IPS-NIHi11 (cell line): Measurements from ENCODE around the gene SLC16A2.
A peak's percentile ranks its signal among the peaks of the same experiment; 100 is the strongest.
"Not testable (repeated sequence)": the region's sequence is repeated elsewhere in the genome, so short reads cannot be mapped to it uniquely, and the experiment has no call there.

Source experiments
- DNase-seq: peaks from one replicate; pipeline ENCODE4 v3.0.0; 2012; ENCODE audit warnings: mixed read lengths, low spot score

SLC16A2 gene

DNA sequence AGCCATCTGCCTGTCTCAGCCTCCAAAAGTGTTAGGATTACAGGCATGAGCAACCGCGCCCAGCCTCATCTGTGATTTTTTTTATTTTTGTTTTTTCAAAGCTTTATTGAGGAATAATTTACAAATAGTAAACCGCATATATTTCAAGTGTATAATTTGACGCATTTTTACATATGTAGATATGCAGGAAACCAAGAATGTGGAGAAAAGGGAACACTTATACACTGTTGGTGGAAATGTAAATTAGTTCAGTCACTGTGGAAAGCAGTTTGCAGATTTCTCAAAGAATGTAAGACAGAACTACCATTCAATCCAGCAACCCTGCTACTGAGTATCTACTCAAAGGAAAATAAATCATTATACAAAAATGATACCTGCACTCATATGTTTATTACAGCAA is 85.9 kb downstream of the SLC16A2 start:
- DNase-seq, result no peak

DNA sequence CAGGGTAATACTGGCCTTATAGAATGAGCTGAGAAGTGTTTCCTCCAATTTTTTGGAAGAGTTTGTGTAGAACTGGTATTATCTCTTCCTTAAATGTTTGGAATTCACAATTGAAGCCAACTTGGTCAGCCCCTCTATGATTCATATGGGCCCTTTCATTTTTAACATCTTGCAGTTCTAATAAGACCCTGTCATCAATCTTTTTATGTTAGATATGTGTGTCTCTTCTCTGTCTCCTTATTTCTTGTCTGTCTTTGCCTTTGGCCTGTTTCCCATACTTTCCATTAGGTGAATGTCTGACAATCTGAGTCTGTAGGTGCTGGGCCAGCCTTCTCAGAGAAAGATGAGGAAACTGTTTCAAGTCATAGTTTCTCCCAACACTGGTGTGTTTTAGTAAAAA is 88.7 kb downstream of the SLC16A2 start:
- DNase-seq, result no peak

DNA sequence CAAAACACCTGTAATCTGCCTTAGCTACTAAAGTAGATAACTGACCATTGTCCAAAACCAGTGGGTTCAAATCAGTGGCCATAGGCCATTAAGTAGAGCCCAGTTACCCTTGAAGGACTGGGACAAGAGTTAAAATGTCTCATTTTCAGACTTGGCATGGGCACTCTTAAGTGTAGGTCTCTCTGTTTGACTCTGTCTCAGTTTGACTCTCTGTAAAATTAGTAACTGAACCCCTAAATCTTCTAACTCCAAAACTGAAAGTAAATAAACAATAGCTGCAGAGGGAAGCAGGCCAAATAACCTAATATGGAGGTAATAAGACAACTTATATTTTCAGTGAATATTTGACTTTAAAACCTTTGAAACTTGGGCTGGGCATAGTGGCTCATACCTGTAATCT is 89.1 kb downstream of the SLC16A2 start:
- DNase-seq, result no peak

DNA sequence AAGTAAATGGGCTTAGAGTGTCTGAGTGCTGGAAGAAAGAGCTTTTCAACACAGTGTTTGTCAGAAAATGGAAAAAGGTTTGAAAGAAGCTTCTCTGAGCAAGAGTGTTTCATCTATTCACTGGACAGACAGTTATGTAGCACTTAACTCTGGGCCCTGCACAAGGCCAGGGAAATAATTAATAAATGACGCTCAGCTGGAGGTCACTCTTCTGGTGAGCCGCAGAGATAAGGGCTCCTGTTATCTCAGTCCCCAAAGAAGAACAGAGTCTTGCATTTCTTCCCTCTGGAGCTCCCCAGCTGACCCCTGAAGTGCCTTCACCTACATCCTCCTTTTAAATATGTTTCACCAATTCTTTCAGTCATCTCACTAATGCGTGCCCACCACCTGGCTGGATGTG is 90.4 kb downstream of the SLC16A2 start:
- DNase-seq, result no peak

DNA sequence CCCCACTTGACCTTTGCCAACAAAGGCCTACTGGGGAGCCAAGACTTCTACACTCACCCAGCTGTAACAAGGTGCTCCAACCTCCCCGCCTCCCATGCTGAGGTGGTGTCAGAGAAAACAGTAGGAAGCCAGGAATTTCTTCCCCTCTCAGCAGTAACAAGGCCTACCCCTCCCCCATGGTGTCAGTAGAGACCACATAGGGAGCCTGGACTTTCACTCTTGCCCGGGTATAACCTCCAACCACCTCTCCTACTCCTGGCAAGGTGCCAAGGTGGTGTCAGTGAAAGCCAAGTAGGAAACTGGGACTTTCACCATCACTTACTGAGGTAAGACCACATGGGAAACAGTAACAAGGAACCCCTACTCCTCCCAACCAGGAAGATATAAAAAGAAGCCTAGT is 93.1 kb downstream of the SLC16A2 start:
- DNase-seq, result peak; percentile 10

DNA sequence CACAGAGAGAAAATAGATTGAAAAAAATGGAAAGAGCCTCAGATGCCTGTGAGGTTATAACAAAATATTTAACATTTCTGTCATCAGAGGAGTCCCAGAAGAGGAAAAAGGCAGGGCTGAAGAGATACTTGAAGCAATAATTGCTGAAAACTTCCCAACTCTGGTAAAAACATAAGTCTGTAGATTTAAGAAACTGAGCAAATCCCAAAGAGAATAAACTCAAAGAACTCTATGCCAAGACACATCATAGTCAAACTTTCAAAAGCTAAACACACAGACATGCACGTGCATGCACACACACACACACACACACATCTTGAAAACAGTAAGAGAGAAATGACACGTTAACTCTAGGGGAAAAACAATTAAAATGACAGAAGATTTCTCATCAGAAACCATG is 94.1 kb downstream of the SLC16A2 start:
- no peak for DNase-seq

DNA sequence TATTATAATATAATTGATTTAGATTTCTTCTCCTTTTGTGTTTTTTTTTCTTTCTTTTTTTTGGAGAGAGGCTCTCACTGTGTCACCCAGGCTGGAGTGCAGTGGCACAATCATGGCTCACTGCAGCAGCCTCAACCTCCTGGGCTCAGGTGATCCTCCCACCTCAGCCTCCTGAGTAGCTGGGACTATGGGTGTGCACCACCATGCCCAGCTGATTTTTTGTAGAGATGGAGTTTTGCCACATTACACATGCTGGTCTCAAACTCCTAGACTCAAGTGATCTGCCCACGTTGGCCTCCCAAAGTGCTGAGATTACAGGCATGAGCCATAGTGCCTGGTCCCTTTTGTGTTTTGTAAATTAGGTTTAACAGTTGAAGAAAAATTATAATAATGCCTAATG is 94.7 kb downstream of the SLC16A2 start:
- DNase-seq, result not testable (repeated sequence)

DNA sequence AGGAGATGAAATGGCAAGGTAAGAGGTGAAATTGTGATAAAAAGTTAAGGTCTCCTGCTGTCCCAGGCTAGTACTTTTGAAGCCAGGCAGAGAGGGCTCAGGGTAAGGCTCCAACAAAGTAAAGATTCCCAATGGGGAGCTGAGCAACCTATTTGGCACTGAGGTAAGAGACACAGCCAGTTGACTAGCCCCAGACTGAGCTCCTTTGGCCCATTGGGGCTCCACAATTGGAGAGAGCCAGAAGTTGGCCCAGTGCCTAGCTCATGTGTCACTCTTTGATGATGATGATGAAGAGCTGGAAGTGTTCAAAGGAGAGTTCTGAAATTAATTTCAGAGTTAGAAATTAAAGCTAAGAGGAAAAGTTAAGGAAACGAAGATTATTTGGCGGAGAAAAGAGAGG is 98.6 kb downstream of the SLC16A2 start:
- no peak for DNase-seq

DNA sequence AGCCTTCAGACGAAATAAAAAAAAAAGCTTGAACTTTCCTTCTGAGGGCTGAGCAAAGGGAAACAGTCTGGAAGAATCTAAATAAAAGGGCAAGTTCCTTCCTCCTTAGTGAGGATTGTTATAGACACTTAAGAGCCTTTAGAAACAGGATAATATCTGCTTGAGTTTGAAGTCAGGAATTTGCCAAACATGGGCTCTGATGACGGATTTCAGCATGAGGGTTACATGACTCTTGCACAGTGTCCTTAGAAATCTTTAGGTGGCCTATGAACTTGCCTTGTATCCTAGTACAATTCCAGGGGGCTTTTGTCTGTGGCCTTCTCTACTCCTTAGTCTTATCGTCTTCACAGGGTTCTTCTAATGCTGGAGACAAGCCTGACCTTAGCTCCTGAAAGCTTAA is 99.0 kb downstream of the SLC16A2 start:
- DNase-seq, result no peak

DNA sequence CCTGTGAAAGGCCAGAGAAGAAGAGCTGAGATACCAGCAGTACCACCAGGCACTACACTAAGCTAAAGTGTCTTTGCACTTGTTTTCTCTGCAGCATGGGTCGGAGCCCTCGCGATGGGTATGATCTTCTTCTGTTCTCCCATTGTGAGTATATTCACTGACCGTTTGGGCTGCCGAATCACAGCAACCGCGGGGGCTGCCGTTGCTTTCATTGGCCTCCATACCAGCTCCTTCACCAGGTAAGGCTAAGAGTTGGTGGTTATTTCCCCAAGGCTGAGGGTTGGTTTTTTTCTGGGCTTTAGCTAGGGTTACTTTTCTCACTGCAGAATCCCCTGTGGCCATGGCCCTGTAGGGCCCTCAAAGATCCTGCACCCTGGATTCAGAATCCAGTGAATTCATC is 99.6 kb downstream of the SLC16A2 start:
- no peak for DNase-seq

DNA sequence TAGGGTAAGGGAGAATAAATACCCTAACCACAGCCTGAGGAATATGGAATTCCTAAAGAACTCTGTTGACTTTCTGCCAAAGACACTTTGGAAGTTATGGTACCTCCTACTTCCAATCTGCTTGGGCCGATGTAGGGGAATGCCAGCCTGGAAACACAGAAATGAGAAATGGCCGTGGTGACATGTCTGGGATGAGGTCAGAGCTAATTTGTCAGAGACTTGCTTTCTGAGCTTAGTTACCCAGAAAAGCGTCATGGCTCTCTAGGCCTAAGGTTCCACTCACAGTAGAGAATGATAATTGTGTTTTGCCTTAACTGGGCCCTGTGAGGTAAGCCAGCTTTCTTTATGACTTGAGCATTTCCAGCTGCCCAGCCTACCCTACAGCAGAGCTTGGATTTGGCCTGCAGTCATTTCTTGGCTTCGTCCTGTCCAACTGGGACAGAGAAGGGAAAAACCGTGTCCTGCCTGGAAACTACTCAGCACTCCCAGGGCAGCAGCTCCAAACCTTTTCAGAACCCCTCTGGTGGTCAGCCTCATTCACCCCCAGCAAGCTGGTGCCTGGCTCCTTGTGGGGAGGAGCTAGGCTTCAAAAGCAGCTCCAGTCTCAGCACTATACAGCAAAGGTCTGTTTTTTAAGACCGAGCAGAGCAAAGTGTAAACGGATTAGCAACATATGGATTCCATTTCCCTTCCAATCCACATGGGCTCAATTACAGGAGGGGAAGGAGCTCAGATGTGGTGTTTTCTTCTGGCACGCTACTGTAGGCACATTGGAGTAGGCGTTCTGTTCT is 100.9 kb downstream of the SLC16A2 start:
- DNase-seq, result no peak

DNA sequence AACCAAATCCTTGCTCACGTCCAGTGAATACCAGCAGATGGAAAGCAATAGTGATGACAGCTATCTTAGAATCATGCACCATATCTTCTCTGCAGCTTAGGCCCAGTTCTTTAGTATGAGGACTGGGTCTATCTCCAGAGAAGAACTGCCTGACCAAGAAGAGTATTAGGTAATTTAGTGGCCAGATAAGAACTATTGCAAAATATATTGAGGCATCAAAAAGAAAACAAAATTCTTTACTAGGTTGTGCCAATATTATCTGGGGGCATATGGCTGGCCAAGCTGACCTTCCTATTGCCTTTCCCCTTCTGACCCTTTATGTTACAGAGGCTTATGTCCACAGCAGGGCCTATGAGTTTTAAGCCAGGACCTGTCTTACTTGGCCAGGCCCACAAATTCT is 101.9 kb downstream of the SLC16A2 start:
- DNase-seq, result no peak

DNA sequence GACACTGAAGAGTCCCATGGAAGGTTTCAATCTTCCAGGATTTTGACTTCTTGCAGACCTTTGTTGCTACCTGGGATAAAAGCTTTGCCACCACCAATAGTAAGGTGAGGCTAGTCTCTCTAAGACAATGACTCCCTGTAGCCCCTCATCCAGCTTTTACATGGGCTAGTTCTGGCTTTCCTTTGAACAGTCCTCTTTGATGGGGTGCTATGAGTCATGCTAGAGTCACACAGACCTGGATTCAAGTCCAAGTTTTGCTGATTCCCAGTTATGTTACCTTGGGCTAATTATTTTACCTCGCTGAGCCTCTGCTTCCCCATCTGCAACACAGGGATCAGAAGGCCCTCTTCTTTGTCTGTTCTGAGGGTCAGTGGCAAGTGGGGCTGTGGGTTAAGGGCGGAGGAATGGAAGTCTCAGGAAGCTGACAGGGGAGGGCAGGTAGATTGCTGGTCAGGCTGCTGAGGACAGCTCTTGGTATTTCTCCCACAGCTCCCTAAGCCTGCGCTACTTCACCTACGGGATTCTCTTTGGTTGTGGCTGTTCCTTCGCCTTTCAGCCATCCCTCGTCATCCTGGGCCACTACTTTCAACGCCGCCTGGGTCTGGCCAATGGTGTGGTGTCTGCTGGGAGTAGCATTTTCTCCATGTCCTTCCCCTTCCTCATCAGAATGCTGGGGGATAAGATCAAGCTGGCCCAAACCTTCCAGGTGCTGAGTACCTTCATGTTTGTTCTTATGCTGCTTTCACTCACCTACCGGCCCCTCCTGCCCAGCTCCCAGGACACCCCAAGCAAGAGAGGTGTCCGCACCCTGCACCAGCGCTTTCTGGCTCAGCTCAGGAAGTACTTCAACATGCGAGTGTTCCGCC is 102.8 kb downstream of the SLC16A2 start:
- DNase-seq, result no peak

DNA sequence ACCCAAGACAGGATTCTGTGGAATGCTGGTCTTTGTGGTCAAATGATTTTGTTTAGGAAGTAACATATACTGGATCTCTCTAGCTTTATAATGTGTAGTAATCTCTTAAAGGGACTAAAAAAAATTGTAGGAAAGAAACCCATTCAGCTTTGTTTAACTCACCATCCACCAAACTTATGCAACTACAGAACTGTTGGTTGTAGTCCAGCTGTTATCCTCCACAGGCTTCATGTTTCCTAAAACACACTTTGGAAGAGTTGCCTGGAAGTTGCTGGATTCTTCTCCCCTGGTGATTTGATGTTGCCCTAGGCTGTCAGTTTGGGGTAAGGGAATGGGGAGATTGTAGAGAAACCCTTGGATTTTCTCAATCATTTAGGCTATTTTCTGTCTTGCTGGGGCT is 103.8 kb downstream of the SLC16A2 start:
- no peak for DNase-seq

DNA sequence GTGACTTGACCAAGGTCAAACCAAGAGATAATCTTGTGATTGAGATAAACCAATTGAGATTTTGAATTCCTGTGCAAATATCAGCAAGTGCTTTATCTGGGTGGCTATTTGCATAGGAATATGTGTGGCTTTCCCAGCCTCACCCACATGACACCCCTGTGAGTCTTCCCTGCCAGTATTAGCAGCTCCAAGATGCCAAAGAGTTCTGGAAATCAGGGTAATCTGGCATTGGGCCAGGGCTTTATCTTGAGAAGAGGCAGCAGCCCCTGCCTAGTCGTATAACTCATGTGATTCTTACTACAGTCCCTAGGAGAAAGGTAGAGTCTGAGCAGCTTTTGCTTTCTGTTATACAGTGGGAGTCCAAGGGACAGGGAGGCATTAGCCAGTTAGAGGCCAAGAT is 105.5 kb downstream of the SLC16A2 start:
- DNase-seq, result no peak

DNA sequence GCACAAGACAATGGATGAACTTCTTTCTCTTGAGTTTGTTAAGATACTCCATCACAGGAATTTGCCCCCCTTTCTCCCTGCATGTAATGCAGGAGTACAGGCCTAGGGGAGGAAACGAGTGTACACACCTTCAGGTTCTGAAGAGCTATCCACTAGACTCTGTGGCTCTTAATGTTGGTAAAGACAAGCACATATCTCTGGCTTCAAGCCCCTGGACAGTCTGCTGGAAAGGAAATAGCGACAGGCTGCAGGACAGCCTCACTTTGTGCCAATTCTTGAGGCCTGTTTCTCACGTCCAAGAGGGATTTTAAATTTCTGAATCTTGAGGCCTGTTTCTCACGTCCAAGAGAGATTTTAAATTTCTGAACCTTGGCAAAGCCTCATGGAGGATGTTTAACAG is 106.1 kb downstream of the SLC16A2 start:
- no peak for DNase-seq

DNA sequence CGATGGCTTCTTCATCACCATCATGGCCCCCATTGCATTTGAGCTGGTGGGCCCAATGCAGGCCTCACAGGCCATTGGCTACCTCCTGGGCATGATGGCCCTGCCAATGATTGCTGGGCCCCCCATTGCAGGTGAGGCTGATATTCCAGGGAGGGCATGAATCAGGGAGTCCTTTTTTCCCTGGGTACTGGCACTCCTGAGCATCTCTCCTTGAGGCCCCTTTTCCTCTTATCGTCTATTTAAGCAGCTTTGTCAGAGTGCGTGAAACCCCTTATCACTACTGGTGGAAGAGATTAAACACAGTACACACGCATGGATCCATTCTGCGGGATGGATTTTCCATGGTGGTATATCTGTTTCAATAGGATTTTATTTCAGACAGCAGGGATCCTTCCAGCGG is 108.0 kb downstream of the SLC16A2 start:
- no peak for DNase-seq

DNA sequence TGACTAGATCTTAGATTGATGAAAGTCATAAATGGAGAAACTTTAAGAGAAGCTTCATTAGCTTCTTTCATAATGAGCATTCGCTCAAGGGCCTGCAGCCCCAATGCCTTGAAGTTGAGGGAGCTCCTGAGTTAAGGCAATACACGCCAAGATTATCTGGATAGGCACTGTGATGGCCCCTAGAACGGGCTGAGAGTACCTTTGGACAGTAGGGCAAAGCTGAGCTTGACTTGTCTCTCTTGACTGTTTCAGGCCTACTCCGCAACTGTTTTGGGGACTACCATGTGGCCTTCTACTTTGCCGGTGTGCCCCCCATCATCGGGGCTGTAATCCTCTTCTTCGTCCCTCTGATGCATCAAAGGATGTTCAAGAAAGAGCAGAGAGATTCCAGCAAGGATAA is 109.8 kb downstream of the SLC16A2 start:
- no peak for DNase-seq

DNA sequence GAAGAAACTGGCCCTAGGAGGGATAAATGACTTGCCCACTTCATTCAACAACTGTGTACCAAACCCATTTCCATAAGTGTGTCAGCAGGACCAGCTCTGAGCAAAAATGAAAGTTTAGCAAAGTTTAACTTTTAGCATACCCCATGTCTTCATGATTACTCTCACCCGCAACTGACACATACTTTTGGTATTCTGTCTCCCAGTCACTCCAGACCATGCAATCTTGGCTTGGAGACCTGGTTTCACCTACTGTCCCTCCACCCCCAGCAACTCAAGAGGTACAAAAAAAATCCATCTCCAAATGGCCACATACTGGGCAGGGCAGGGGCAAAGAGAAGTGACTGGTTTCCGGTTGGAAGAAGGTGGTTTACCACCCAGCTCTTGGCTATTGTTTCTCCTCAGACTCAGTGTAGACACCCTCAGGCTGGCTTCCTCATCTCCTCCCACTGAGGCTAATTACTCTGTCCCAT is 113.3 kb downstream of the SLC16A2 start:
- DNase-seq, result no peak

DNA sequence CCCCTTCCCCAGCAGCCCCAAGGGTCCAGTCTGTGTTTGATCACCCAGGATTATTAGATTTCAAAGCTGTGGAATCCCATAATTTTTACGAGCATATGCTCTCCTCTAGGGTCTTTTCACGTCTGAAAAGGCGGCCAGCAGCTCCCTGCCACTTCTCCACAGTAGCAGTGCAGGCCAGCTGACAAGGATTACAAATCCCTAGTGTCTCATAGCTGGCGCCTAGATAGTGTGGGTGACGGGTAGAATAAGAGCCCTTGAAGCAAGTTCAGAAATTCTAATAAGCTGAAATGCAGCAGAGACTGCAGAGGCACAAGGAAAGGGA is 113.8 kb downstream of the SLC16A2 start:
- no peak for DNase-seq

DNA sequence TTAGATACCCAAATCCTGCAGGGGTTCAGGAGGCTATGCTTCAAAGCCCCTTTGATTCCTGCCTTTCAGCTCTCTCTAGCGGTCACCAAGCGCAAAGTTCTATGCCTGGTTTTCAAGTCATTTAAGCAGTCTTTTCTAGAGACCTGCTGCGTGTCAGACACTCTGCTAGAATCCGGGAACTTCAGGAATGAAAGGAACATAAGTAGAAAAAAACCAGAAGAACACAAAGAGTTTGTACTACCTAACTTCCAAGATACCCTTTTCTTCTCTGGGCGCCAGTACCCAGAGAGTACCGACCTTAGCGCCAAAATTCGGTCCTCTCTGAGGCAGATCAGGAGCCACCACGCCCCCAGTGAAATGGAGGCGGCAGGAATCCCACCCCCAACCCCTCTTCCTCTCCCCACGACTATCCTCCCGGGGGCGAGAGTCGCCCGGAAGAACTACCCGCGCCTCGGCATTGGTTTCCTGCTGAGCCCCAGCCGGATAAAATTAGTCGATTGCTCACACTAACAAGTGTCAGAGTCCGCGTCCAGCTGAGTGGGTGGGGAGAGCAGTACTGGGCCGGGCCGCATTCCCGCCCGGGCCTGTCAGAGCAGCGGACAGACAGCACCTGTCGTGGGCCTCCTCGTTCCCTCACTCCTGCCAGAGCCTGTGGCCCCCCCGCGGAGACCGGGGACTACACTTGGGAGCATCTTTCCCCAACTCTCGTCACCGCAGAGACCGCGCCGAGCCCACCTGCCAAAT is 114.3 kb downstream of the SLC16A2 start:
- peak; percentile 48 for DNase-seq

DNA sequence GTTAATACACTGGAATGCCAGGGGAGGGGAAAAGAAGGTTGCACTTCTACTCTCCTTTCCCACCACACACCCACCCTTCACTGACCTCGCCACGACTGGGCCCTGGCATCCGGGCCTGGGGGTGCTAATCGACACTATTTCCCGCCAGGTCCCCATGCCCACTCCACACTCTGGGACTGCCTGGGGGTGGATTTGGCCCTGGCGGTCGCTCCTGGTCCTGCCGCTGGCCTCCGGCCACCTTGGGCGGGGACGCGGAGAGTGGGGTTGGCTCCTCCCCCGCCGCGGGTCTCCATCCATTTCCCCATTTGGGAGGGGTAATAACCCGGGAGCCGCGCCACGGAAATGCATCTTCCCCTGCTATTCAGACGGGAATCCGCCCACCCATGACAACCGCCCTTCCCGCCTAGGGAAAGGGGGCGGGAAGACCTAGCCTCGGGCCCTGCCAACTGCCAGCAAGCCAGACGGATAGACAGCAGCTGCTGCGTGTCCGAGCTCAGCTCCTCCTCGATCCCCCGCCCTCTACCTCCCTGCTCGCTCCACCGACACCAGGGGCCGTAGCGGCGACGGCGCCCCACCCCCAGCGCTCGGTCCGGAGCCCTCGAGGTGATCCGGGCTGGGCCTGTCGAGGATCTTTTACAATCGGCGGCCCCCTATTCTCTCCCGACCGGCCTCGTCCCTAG is 115.0 kb downstream of the SLC16A2 start:
- DNase-seq, result peak; percentile 72
